GM23248 (cell line): ENCODE data around the gene RER1. TPM values are rescaled to one million over a fixed set of nuclear protein-coding genes. Genes with fewer than 3 reads are reported as not detected.

Source experiments
- DNase-seq: peaks from one replicate; pipeline ENCODE4 v3.0.0-alpha.2; 2015
- H2AFZ ChIP-seq: fragments of 200-600 bp; sonication (generic); 2 replicates; pipeline ENCODE4 v1.6.1; 2016; ENCODE audit warnings: antibody characterized with exemption
- H3F3A ChIP-seq: fragments of 200-600 bp; sonication (generic); 2 replicates; pipeline ENCODE4 v1.6.1; 2016; ENCODE audit warnings: mild to moderate bottlenecking, antibody characterized with exemption, mixed run types; ENCODE audit not compliant: insufficient read depth
- H3K27ac ChIP-seq: fragments of 200-600 bp; sonication (generic); 2 replicates; pipeline ENCODE4 v1.5.1; 2016; ENCODE audit warnings: mild to moderate bottlenecking
- H3K27me3 ChIP-seq: fragments of 200-600 bp; sonication (generic); replicated peaks from 2 replicates; pipeline ENCODE4 v1.6.1; 2016; ENCODE audit warnings: mild to moderate bottlenecking; ENCODE audit not compliant: insufficient read depth
- H3K36me3 ChIP-seq: fragments of 200-600 bp; sonication (generic); 2 replicates; pipeline ENCODE4 v1.6.1; 2016; ENCODE audit warnings: low read depth, mild to moderate bottlenecking
- H3K4me1 ChIP-seq: fragments of 200-600 bp; sonication (generic); 2 replicates; pipeline ENCODE4 v1.6.1; 2016; ENCODE audit warnings: mild to moderate bottlenecking; ENCODE audit not compliant: insufficient read depth
- H3K4me2 ChIP-seq: fragments of 200-600 bp; sonication (generic); one replicate; pipeline ENCODE4 v1.6.1; 2016; ENCODE audit warnings: mild to moderate bottlenecking; ENCODE audit not compliant: unreplicated experiment
- H3K4me3 ChIP-seq: fragments of 200-600 bp; sonication (generic); 2 replicates; pipeline ENCODE4 v1.5.1; 2016; ENCODE audit warnings: mild to moderate bottlenecking
- H3K79me2 ChIP-seq: fragments of 200-600 bp; sonication (generic); 2 replicates; pipeline ENCODE4 v1.6.1; 2016; ENCODE audit warnings: mild to moderate bottlenecking; ENCODE audit not compliant: insufficient read depth
- H3K9ac ChIP-seq: fragments of 200-600 bp; sonication (generic); 2 replicates; pipeline ENCODE4 v1.6.1; 2016; ENCODE audit warnings: mild to moderate bottlenecking
- H3K9me2 ChIP-seq: fragments of 200-600 bp; sonication (generic); 2 replicates; pipeline ENCODE4 v1.6.1; 2016; ENCODE audit warnings: mixed run types, mild to moderate bottlenecking, moderate library complexity; ENCODE audit not compliant: insufficient read depth
- H3K9me3 ChIP-seq: fragments of 200-600 bp; sonication (generic); one replicate; pipeline ENCODE4 v1.6.1; 2017; ENCODE audit warnings: low read depth
- H4K20me1 ChIP-seq: fragments of 200-600 bp; sonication (generic); 2 replicates; pipeline ENCODE4 v1.6.0; 2016; ENCODE audit not compliant: insufficient read depth
- EZH2 ChIP-seq: fragments of 200-600 bp; sonication (generic); IDR thresholded peaks from 2 replicates; pipeline ENCODE4 v1.6.1; 2018; ENCODE audit warnings: antibody characterized with exemption, mild to moderate bottlenecking; ENCODE audit not compliant: insufficient read depth, poor library complexity, severe bottlenecking
- EZH2phosphoT487 ChIP-seq: fragments of 200-600 bp; sonication (generic); IDR thresholded peaks from 2 replicates; pipeline ENCODE4 v1.6.1; 2018; ENCODE audit warnings: antibody characterized with exemption, moderate library complexity, mild to moderate bottlenecking, low read depth; ENCODE audit not compliant: insufficient read depth
- WGBS, 2 experiments: methylation state at CpG; one replicate each; pipeline ENCODE4 v1.1.6; 2015 to 2017; ENCODE audit warnings: low lambda C conversion rate in 2 of 2, low coverage in 1 of 2; ENCODE audit errors: missing lambda C conversion rate in 2 of 2; 5-methylcytosine and 5-hydroxymethylcytosine counted together
- in situ Hi-C: fragments of 300-500 bp; cut with MboI; formaldehyde crosslinking; loops from 2 replicates; pipeline ENCODE4 v1.15.0; 2020
- polyA plus RNA-seq: library from polyadenylated mRNA; unstranded; fragments of >200 nt; fragmentation: Nextera tagmentation; extraction: Ambion mirVana; gene quantifications from 2 replicates; pipeline ENCODE4 v1.2.1, GENCODE V29; 2016
- total RNA-seq: library from RNA; depleted of rRNA; stranded (reverse); fragments of >200 nt; shearing (Covaris generic); gene quantifications from 2 replicates; pipeline ENCODE4 v1.2.3, GENCODE V29; 2014

RER1 gene
- total and polyA plus RNA-seq, 2 experiments from 2014 or later: 135 to 331 TPM

- no peaks in the 10 kb centered on the region for H3F3A ChIP-seq
- H3K9ac ChIP-seq: no peak overlapping the region
- no peak overlapping the region for H3K4me2 ChIP-seq
- H2AFZ ChIP-seq: no peak overlapping the region
- H3K9me2 ChIP-seq: no peaks in the 10 kb centered on the region
- WGBS, 2 experiments: 5 to 6% methylated on average over 16 of the region's 16 CpGs
- H3K27me3 ChIP-seq: peaks cover 15% of the 10 kb centered on the region
- no peaks in the 10 kb centered on the region for H4K20me1 ChIP-seq
- no peaks in the 10 kb centered on the region for H3K4me1 ChIP-seq
- no peaks in the 10 kb centered on the region for H3K79me2 ChIP-seq
- no peak for DNase-seq
- H3K27ac ChIP-seq: no peak overlapping the region
- no peaks in the 10 kb centered on the region for H3K36me3 ChIP-seq
- TF ChIP-seq EZH2 (no peak), EZH2phosphoT487 (no peak)
- no peaks in the 10 kb centered on the region for H3K9me3 ChIP-seq
- no peak overlapping the region for H3K4me3 ChIP-seq
- in situ Hi-C loops: no loop called here
Measured at GRCh38 chr1:2432441-2432844, 40.8 kb downstream of the RER1 start.

GRCh38 chr1:2433196-2433595 is 41.6 kb downstream of the RER1 start:
- H3K79me2 ChIP-seq: no peaks in the 10 kb centered on the region
- H3K9me2 ChIP-seq: no peaks in the 10 kb centered on the region
- H3K27me3 ChIP-seq: peaks cover 15% of the 10 kb centered on the region
- H3K36me3 ChIP-seq: no peaks in the 10 kb centered on the region
- in situ Hi-C loops: no loop called here
- H3K9ac ChIP-seq: no peak overlapping the region
- H3K27ac ChIP-seq: no peak overlapping the region
- no peak overlapping the region for H3K4me3 ChIP-seq
- H2AFZ ChIP-seq: no peak overlapping the region
- H3K4me1 ChIP-seq: no peaks in the 10 kb centered on the region
- TF ChIP-seq EZH2: no peak
- TF ChIP-seq EZH2phosphoT487: no peak
- WGBS, 2 experiments: 27 to 28% methylated on average over 13 of the region's 13 CpGs
- no peak overlapping the region for H3K4me2 ChIP-seq
- H4K20me1 ChIP-seq: no peaks in the 10 kb centered on the region
- H3F3A ChIP-seq: no peaks in the 10 kb centered on the region
- DNase-seq: no peak
- no peaks in the 10 kb centered on the region for H3K9me3 ChIP-seq

- no peak for DNase-seq
- Histone ChIP-seq H3K4me2 (no peak overlapping the region), H3K4me1 (no peaks in the 10 kb centered on the region), H3K79me2 (no peaks in the 10 kb centered on the region), H4K20me1 (no peaks in the 10 kb centered on the region), H3K36me3 (no peaks in the 10 kb centered on the region), H3K27ac (no peak overlapping the region), H3K27me3 (peaks cover 15% of the 10 kb centered on the region), H3K4me3 (no peak overlapping the region), H3F3A (no peaks in the 10 kb centered on the region), H3K9me2 (no peaks in the 10 kb centered on the region), H3K9ac (no peak overlapping the region), H2AFZ (no peak overlapping the region), H3K9me3 (no peaks in the 10 kb centered on the region)
- 60 to 63% methylated on average over 28 to 34 of the region's 34 CpGs for WGBS, 2 experiments
- in situ Hi-C loops: no loop called here
- TF ChIP-seq EZH2phosphoT487 (no peak), EZH2 (no peak)
Measured at GRCh38 chr1:2433936-2434655, 42.5 kb downstream of the RER1 start.

- DNase-seq: no peak
- H3K4me3 ChIP-seq: no peak overlapping the region
- no peaks in the 10 kb centered on the region for H3K4me1 ChIP-seq
- H3K9me2 ChIP-seq: no peaks in the 10 kb centered on the region
- no peak overlapping the region for H2AFZ ChIP-seq
- H3F3A ChIP-seq: no peaks in the 10 kb centered on the region
- H3K27me3 ChIP-seq: peaks cover 15% of the 10 kb centered on the region
- H3K79me2 ChIP-seq: no peaks in the 10 kb centered on the region
- H3K4me2 ChIP-seq: no peak overlapping the region
- no peaks in the 10 kb centered on the region for H4K20me1 ChIP-seq
- TF ChIP-seq EZH2phosphoT487: no peak
- no peak for TF ChIP-seq EZH2
- 6 to 35% methylated on average over 6 to 9 of the region's 9 CpGs for WGBS, 2 experiments
- no peak overlapping the region for H3K9ac ChIP-seq
- H3K27ac ChIP-seq: no peak overlapping the region
- no peaks in the 10 kb centered on the region for H3K36me3 ChIP-seq
- in situ Hi-C loops: no loop called here
- no peaks in the 10 kb centered on the region for H3K9me3 ChIP-seq
Measured at GRCh38 chr1:2435091-2435490, 43.5 kb downstream of the RER1 start.
